Neural cell (in vitro differentiated cells): Measurements from ENCODE around the gene IFT43. TPM values are rescaled to one million over a fixed set of nuclear protein-coding genes. Genes with fewer than 3 reads are reported as not detected.

Source experiments
- H2AFZ ChIP-seq: fragments of 200-600, 300-800 bp; sonication (generic), shearing (Covaris generic); 2 replicates; pipeline ENCODE4 v1.6.0; 2014; ENCODE audit warnings: low read depth, mild to moderate bottlenecking, antibody characterized with exemption, low read length, moderate library complexity
- H3F3A ChIP-seq: fragments of 200-600 bp; shearing (Covaris generic); 2 replicates; pipeline ENCODE4 v1.6.1; 2016; ENCODE audit warnings: mild to moderate bottlenecking, moderate library complexity, mixed read lengths, antibody characterized with exemption, low read length; ENCODE audit not compliant: insufficient read depth, poor library complexity, severe bottlenecking
- H3K27ac ChIP-seq: fragments of 200-600, 300-800 bp; sonication (generic), shearing (Covaris generic); 2 replicates; pipeline ENCODE4 v1.5.1; 2014; ENCODE audit warnings: mild to moderate bottlenecking, low read length, moderate library complexity
- H3K27me3 ChIP-seq: fragments of 300-800, 200-600 bp; sonication (generic), shearing (Covaris generic); 2 replicates; pipeline ENCODE4 v1.6.0; 2014; ENCODE audit warnings: mild to moderate bottlenecking, low read depth, low read length, moderate library complexity; ENCODE audit not compliant: insufficient read depth
- H3K36me3 ChIP-seq: fragments of 300-800, 200-600 bp; sonication (generic), shearing (Covaris generic); 2 replicates; pipeline ENCODE4 v1.5.1; 2014; ENCODE audit warnings: mild to moderate bottlenecking, antibody characterized with exemption, low read length, moderate library complexity; ENCODE audit not compliant: insufficient read depth
- H3K4me2 ChIP-seq: fragments of 300-800, 200-600 bp; sonication (generic), shearing (Covaris generic); 2 replicates; pipeline ENCODE4 v1.6.0; 2014; ENCODE audit warnings: mild to moderate bottlenecking, low read length
- H3K4me3 ChIP-seq: fragments of 300-800, 200-600 bp; sonication (generic), shearing (Covaris generic); 2 replicates; pipeline ENCODE4 v1.5.1; 2014; ENCODE audit warnings: mild to moderate bottlenecking, low read length, moderate library complexity
- H3K79me2 ChIP-seq: fragments of 200-600 bp; shearing (Covaris generic); replicated peaks from 2 replicates; pipeline ENCODE4 v1.6.0; 2014; ENCODE audit warnings: mild to moderate bottlenecking, low read length, moderate library complexity; ENCODE audit not compliant: insufficient read depth
- H3K9ac ChIP-seq: fragments of 300-800, 200-600 bp; sonication (generic), shearing (Covaris generic); 2 replicates; pipeline ENCODE4 v1.6.1; 2016; ENCODE audit warnings: mild to moderate bottlenecking, low read length, mixed read lengths
- H3K9me2 ChIP-seq: fragments of 200-600 bp; shearing (Covaris generic); 2 replicates; pipeline ENCODE4 v1.6.1; 2016; ENCODE audit warnings: mild to moderate bottlenecking, low read length, mixed read lengths; ENCODE audit not compliant: insufficient read depth
- H3K9me3 ChIP-seq: fragments of 200-600, 300-800 bp; sonication (generic), shearing (Covaris generic); 2 replicates; pipeline ENCODE4 v1.6.1; 2016; ENCODE audit warnings: mild to moderate bottlenecking, mixed run types, low read length, moderate library complexity, mixed read lengths
- H4K20me1 ChIP-seq: fragments of 200-600 bp; shearing (Covaris generic); 2 replicates; pipeline ENCODE4 v1.6.1; 2016; ENCODE audit warnings: mild to moderate bottlenecking, mixed run types; ENCODE audit not compliant: insufficient read depth
- EP300 ChIP-seq: fragments of 450-650 bp; conservative IDR thresholded peaks from 2 replicates; pipeline ENCODE4 v1.6.1; 2014; ENCODE audit warnings: antibody characterized with exemption, mild to moderate bottlenecking, moderate library complexity; ENCODE audit not compliant: poor library complexity, severe bottlenecking
- EZH2 ChIP-seq: fragments of 200-600, 300-800 bp; shearing (Covaris generic), sonication (generic); IDR thresholded peaks from 2 replicates; pipeline ENCODE4 v1.6.1; 2014; ENCODE audit warnings: antibody characterized with exemption, low read length, borderline replicate concordance, mild to moderate bottlenecking; ENCODE audit not compliant: insufficient read depth, poor library complexity, severe bottlenecking
- MXI1 ChIP-seq: fragments of 450-650 bp; conservative IDR thresholded peaks from 2 replicates; pipeline ENCODE4 v1.6.1; 2014; ENCODE audit warnings: antibody characterized with exemption, mild to moderate bottlenecking; ENCODE audit not compliant: poor library complexity, severe bottlenecking
- POLR2AphosphoS5 ChIP-seq: IDR thresholded peaks from 2 replicates; pipeline ENCODE4 v1.6.1; 2012
- RAD21 ChIP-seq: fragments of 450-650 bp; conservative IDR thresholded peaks from 2 replicates; pipeline ENCODE4 v1.6.1; 2014; ENCODE audit warnings: antibody characterized with exemption, mild to moderate bottlenecking, moderate library complexity
- SMC3 ChIP-seq: fragments of 450-650 bp; conservative IDR thresholded peaks from 2 replicates; pipeline ENCODE4 v1.6.1; 2014; ENCODE audit warnings: antibody characterized with exemption, mild to moderate bottlenecking, moderate library complexity; ENCODE audit not compliant: poor library complexity
- TAF1 ChIP-seq: IDR thresholded peaks from 2 replicates; pipeline ENCODE4 v1.6.1; 2012; ENCODE audit warnings: low read depth
- polyA plus RNA-seq: library from polyadenylated mRNA; depleted of rRNA; stranded (reverse); fragments of >200 nt; gene quantifications from 2 replicates; pipeline ENCODE4 v1.2.3, GENCODE V29; 2014
- TF ChIP-seq, protein P1 (sequence below): fragments of 450-650 bp; IDR thresholded peaks from 2 replicates; pipeline ENCODE4 v1.5.1; 2014; ENCODE audit warnings: antibody characterized with exemption, mild to moderate bottlenecking, moderate library complexity; ENCODE audit not compliant: poor library complexity, severe bottlenecking
- TF ChIP-seq, protein P2 (sequence below): IDR thresholded peaks from 2 replicates; pipeline ENCODE4 v1.6.1; 2012; ENCODE audit warnings: borderline replicate concordance

Gene IFT43
- polyA plus RNA-seq, 1 donor from 2014 or later, result 102 TPM

DNA sequence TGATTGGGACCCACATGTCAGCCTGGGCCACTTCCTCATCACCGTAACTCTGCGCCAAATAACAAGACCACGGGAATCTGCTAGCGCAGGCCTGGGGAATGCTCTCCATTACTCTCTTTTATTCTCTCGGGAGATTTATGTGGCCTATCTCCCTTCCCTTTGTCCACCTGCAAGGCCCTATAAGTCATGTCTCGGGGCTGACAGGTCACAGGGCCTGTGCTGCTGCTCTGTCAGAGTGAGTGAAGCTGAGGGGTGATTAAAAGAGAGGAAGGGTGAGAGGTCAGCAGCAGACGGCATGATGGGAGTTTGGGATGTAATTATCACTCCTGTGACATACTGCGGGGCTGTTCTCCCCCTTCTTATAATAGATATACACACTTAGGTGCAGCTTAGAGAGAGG, 139.9 kb downstream of the IFT43 start:
- TF ChIP-seq RAD21, result no peak
- no peak for TF ChIP-seq TAF1
- TF ChIP-seq MXI1, result no peak
- TF ChIP-seq POLR2AphosphoS5, result no peak
- TF ChIP-seq, protein P1, sequence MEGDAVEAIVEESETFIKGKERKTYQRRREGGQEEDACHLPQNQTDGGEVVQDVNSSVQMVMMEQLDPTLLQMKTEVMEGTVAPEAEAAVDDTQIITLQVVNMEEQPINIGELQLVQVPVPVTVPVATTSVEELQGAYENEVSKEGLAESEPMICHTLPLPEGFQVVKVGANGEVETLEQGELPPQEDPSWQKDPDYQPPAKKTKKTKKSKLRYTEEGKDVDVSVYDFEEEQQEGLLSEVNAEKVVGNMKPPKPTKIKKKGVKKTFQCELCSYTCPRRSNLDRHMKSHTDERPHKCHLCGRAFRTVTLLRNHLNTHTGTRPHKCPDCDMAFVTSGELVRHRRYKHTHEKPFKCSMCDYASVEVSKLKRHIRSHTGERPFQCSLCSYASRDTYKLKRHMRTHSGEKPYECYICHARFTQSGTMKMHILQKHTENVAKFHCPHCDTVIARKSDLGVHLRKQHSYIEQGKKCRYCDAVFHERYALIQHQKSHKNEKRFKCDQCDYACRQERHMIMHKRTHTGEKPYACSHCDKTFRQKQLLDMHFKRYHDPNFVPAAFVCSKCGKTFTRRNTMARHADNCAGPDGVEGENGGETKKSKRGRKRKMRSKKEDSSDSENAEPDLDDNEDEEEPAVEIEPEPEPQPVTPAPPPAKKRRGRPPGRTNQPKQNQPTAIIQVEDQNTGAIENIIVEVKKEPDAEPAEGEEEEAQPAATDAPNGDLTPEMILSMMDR, result no peak
- no peak for TF ChIP-seq EP300
- no peak for TF ChIP-seq EZH2
- no peaks in the 10 kb centered on the region for H4K20me1 ChIP-seq
- H3K4me3 ChIP-seq, result no peak overlapping the region
- H3F3A ChIP-seq, result no peaks in the 10 kb centered on the region
- H3K27ac ChIP-seq, result no peak overlapping the region
- no peaks in the 10 kb centered on the region for H3K36me3 ChIP-seq
- no peaks in the 10 kb centered on the region for H3K27me3 ChIP-seq
- H3K9me2 ChIP-seq, result no peaks in the 10 kb centered on the region
- no peak overlapping the region for H3K9ac ChIP-seq
- H3K4me2 ChIP-seq, result no peak overlapping the region
- H3K9me3 ChIP-seq, result no peaks in the 10 kb centered on the region
- no peaks in the 10 kb centered on the region for H3K79me2 ChIP-seq
- no peak overlapping the region for H2AFZ ChIP-seq

DNA sequence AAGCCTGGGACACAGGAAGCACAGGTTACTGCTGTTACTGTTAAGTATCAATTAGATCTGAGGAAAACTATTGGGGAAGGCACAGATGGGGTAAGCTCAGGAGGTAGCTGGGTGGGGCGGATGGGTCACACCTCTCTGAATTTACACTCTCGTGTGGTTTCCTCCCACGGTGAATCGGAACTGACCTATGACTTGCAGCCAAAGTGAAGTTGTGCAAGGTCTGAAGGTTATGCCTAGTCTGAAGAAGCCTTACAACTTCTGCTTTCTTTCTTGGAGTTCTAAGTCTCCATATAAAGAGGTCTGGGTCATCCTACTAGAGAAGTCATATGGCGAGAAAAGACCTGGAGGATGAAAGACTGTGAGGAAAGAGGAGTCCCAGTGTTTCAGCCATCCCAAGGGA, 140.5 kb downstream of the IFT43 start:
- no peak overlapping the region for H2AFZ ChIP-seq
- H3K4me2 ChIP-seq, result no peak overlapping the region
- no peak overlapping the region for H3K4me3 ChIP-seq
- no peaks in the 10 kb centered on the region for H3F3A ChIP-seq
- no peaks in the 10 kb centered on the region for H3K9me3 ChIP-seq
- no peaks in the 10 kb centered on the region for H4K20me1 ChIP-seq
- no peak for TF ChIP-seq EP300
- TF ChIP-seq, protein P1, result no peak
- TF ChIP-seq RAD21, result no peak
- TF ChIP-seq SMC3, result no peak
- TF ChIP-seq TAF1, result no peak
- no peak for TF ChIP-seq MXI1
- TF ChIP-seq POLR2AphosphoS5, result no peak
- TF ChIP-seq, protein P2, sequence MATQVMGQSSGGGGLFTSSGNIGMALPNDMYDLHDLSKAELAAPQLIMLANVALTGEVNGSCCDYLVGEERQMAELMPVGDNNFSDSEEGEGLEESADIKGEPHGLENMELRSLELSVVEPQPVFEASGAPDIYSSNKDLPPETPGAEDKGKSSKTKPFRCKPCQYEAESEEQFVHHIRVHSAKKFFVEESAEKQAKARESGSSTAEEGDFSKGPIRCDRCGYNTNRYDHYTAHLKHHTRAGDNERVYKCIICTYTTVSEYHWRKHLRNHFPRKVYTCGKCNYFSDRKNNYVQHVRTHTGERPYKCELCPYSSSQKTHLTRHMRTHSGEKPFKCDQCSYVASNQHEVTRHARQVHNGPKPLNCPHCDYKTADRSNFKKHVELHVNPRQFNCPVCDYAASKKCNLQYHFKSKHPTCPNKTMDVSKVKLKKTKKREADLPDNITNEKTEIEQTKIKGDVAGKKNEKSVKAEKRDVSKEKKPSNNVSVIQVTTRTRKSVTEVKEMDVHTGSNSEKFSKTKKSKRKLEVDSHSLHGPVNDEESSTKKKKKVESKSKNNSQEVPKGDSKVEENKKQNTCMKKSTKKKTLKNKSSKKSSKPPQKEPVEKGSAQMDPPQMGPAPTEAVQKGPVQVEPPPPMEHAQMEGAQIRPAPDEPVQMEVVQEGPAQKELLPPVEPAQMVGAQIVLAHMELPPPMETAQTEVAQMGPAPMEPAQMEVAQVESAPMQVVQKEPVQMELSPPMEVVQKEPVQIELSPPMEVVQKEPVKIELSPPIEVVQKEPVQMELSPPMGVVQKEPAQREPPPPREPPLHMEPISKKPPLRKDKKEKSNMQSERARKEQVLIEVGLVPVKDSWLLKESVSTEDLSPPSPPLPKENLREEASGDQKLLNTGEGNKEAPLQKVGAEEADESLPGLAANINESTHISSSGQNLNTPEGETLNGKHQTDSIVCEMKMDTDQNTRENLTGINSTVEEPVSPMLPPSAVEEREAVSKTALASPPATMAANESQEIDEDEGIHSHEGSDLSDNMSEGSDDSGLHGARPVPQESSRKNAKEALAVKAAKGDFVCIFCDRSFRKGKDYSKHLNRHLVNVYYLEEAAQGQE, result no peak
- TF ChIP-seq EZH2, result no peak
- H3K9me2 ChIP-seq, result no peaks in the 10 kb centered on the region
- H3K36me3 ChIP-seq, result no peaks in the 10 kb centered on the region
- H3K27me3 ChIP-seq, result peaks cover 4% of the 10 kb centered on the region
- H3K27ac ChIP-seq, result no peak overlapping the region
- no peak overlapping the region for H3K9ac ChIP-seq
- no peaks in the 10 kb centered on the region for H3K79me2 ChIP-seq
